HG03196 (cell line): ENCODE measurements around the gene F11R.
"Not testable (repeated sequence)": the region's sequence is repeated elsewhere in the genome, so short reads cannot be mapped to it uniquely, and the experiment has no call there.

Source experiments
- ATAC-seq: cut with Tn5 transposase; IDR thresholded peaks from one replicate; pipeline ENCODE4 v1.9.1; 2021; ENCODE audit not compliant: unreplicated experiment

F11R gene

GRCh38 chr1:161016683-161017082 lies 4.3 kb downstream of the F11R start:
- not testable (repeated sequence) for ATAC-seq

GRCh38 chr1:161013488-161014230 lies 7.3 kb downstream of the F11R start:
- ATAC-seq = peak; percentile 91

DNA sequence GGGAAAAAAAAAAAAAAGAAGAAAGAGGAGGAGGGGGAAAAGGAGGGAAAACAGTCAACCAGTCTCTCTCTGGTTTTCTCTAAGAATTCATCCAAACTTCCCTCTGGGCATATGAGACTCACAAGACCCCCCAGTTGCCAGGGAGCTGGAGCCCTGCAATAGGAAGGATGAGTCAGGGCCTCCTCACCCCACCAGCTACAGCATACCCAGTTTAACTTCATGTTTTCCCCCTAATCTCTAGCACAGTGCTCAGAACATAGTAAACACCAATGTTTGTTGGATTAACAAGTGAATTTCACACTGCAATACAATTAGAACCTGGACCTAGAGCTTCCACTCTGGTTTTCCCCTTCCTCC lies 7.8 kb downstream of the F11R start:
- ATAC-seq = no peak

DNA sequence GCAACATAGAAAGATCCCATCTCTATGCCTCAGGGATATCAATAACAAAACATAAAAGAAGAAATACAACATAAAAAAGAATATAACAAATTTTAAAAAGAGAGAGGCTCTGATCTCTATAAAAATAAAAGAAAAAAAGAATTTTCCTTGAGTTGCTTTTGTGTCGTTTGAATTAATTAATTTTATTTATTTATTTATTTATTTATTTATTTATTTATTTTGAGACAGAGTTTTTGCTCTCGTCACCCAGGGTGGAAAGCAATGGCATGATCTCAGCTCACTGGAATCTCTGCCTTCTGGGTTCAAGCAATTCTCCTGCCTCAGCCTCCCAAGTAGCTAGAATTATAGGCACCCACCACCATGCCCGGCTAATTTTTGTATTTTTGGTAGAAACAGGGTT lies 8.5 kb downstream of the F11R start:
- ATAC-seq = no peak

DNA sequence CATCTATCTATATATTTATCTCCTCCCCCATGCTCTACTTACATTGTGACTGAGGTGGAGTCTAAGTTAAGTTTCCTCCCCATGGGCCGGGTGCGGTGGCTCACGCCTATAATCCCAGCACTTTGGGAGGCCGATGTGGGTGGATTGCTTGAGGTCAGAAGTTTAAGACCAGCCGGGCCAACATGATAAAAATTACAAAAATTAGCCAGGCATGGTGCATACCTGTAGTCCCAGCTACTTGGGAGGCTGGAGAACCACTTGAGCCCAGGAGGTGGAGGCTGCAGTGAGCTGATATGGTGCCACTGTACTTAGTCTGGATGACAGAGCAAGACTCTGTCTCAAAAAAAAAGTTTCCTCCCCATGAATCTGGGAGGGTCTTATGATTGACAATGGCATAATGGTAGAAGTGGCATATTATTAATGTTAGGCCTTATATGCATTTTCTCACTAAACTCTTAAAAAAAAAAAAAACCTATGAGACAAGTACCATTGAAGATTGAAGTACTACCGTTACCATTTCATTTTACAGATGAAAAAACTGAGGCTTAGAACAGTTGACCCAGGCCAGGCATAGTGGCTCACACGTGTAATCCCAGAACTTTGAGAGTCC lies 11.2 kb downstream of the F11R start:
- ATAC-seq = no peak

DNA sequence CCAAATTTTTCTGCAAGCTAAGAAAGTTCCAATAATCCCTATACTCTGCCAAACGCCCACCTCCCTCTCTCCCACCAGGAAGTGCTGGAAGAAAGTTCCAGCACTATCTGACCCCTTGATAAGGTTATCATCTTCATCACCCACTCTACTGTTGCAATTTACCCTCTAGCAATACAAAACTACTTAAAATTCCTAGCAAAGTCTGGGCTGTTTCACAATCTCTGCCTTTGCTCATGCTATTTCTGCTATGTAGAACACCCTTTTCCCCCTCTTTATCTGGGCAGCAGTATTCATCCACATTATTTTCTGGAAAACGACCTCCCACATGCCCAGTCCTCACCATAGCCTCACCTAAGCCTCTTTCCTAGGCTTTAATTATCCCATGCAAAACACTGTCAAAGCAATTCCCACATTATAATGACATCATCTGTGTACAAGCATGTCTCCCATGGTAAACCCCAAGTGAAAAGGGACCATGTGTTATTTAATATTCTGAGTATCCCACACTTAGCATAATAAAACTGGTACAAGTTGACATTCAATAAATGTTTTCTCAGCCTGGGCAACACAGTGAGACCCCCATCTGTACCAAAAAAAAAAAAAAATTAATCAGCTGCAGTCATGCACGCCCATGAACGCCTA lies 12.0 kb downstream of the F11R start:
- no peak for ATAC-seq

GRCh38 chr1:161007369-161007768 lies 13.6 kb downstream of the F11R start:
- ATAC-seq = no peak

DNA sequence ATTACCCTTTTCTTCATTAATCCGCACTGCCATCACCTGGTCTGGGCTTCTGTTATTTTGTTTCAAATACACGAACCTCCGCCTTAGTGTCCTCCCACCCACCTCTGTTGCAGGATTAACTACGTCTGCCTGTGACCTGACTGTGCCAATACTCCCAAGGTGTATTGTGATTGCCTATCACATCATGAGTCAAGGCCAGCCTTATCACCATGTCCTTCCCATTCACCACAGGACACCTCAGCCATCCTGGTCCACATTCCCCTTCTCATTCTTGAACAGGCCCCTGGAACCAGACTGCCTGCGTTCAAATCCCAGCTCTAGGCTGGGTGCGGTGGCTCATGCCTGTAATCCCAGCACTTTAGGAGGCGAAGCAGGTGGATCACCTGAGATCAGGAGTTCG lies 14.4 kb downstream of the F11R start:
- no peak for ATAC-seq

DNA sequence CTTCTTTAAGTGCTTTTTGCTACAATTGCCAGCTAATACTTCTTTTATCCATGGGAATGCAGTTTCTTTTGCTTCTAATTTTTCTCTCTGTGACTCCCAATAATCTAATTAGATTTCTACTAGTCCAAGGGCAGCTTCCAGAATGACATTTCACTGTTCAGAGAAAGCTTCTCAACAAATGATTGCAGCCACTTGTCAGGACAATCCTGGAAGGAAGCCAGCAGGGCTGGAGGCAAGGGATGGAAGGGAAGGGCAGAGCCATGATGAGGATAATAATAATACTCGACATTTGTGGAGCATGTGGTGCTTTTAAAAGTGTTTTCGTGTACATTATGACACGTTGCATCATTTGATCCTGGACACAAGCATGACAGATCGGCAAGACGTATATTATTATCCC lies 19.4 kb downstream of the F11R start:
- ATAC-seq = no peak

DNA sequence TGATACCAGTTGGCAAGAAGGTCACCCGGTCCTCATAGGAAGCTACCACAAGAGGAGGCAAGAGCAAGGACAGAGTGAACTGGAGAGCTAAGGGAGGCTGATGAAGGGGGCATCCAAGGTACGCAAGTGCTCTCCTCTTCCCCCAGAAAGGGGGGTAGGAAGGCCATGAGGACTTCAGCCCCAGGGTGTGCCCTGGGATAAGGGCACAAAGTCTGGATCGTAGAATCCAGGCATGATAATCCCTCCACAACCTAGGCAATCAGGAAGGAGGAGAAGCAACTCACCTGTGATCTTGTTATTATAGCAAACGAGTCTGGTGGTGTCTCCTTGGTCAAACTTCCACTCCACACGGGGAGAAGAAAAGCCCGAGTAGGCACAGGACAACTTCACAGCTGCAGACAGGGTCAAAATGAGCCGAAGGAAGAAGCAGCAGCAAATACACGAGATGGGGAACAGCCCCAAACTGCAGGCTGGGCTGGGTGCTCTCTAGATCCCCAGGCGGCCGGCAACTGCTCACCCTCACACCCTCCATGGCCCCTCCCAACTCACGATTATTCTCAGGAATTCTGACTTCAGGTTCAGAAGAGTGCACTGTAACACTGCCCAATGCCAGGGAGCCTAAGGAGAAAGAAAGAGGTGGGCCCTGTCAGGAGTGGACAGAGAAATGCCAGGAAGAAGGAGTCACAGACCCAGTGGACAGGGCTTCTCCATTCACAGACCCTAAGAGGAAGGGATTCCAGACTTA lies 20.0 kb downstream of the F11R start:
- no peak for ATAC-seq

DNA sequence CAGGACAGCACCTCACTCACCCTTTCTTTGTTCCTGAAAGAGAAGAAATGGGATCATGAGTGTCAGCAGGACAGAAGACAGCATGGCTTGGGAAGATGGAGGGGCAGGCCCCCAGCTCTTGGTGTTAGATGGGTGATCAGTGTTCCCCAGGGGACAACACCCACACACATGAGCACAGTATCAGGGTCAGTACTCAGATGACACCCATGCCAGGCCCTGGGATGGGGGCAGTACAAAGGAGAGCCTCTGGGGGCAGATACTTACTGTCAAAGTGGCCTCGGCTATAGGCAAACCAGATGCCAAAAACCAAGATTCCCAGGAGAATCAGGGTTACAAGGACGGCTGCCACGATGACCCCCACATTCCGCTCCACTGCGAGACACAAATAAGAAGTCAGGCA lies 21.6 kb downstream of the F11R start:
- ATAC-seq = no peak

GRCh38 chr1:160997323-160998038 lies 23.5 kb downstream of the F11R start:
- no peak for ATAC-seq

GRCh38 chr1:160996178-160996577 lies 24.8 kb downstream of the F11R start:
- no peak for ATAC-seq

- ATAC-seq = no peak
Measured at GRCh38 chr1:160993544-160994193, 27.3 kb downstream of the F11R start.

DNA sequence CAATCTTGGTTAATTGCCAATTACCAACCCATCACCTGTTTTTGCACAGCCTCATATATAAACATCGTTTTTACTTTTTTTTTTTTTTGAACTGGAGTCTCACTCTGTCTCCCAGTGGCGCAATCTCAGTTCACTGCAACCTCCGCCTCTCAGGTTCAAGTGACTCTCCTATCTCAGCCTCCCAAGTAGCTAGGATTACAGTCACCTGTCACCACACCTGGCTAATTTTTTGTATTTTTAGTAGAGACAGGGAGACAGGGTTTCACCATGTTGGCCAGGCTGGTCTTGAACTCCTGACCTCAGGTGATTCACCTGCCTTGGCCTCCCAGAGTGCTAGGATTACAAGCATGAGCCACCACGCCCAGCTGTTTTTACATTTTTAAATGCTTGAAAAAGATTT lies 28.9 kb downstream of the F11R start:
- not testable (repeated sequence) for ATAC-seq

DNA sequence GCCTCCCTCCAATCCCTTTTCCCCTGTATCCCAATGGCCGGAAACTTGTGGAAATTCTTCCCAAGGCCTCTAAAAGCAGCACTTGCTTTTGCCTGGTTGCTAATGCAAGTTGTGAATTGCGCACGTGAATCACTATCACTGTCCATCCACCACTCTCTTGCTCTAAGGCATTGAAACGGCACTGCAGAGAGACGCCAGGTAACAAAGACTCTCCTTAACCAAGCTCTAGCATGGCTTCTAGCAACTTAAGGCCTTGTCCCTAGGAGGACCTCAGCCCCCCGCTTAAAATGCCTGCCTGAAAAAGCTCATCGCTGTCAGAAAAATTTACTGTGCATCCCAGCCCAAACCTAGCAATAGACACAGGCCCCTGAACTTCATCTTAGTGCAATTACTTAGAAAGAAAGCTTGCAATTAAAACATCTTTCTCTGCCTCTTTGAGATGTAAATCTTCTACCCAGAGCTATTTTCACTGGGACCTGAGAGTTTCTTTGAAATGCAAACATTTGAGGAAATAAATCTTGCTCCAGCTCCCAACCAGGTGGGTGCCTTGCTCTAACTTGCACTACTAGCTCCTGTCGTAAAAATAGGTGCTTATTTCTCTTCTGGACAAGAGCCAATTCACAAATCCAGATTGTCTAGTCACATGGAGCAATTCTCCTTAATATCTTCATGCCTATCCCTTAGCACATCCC lies 33.4 kb downstream of the F11R start:
- ATAC-seq = no peak

GRCh38 chr1:160985723-160986122 lies 35.2 kb downstream of the F11R start:
- ATAC-seq = no peak

- ATAC-seq = no peak
Measured at GRCh38 chr1:160981584-160982411, 39.2 kb downstream of the F11R start.

DNA sequence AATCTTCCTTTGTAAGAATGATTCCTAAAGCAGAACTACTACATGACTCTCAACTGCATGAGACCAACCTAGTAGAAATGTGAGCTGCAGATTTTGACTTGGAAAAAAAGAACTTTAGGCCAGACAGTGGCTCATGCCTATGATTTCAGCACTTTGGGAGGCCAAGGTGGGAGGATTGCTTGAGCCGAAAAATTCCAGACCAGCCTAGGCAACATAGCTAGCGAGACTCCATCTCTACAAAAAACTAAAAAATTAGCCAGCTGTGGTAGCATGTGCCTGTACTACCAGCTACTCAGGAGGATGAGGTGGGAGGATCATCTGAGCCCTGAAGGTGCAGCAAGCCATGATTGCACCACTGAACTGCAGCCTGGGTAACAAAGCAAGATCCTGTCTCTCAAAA lies 41.7 kb downstream of the F11R start:
- ATAC-seq = no peak
